ENCODE measurements around the gene LGR6. TPM values are rescaled to one million over a fixed set of nuclear protein-coding genes. Genes with fewer than 3 reads are reported as not detected.
"Not testable (repeated sequence)": the region's sequence is repeated elsewhere in the genome, so short reads cannot be mapped to it uniquely, and the experiment has no call there.

Gene LGR6
- total RNA-seq, 1 experiment from 2014 or later: 0.56 TPM

- Mint-ChIP-seq H3K9me3 (ENCODE audit: unreplicated experiment) (no peaks in the 10 kb centered on the region), H3K27ac (ENCODE audit: low read depth, unreplicated experiment) (no peak overlapping the region), H3K4me3 (ENCODE audit: unreplicated experiment) (no peak overlapping the region), H3K4me1 (ENCODE audit: insufficient read depth, unreplicated experiment) (peaks cover 31% of the 10 kb centered on the region), H3K36me3 (ENCODE audit: insufficient read depth, unreplicated experiment) (no peaks in the 10 kb centered on the region), H3K27me3 (ENCODE audit: insufficient read depth, unreplicated experiment) (no peaks in the 10 kb centered on the region)
- BruUV-seq (replicated peaks): no TSS peak
- ChIA-PET CTCF (interaction anchor here (0.6 to 2.3 kb wide), 2 partner anchors 9 to 162 kb away, joined by 6 to 10 read pairs; partner anchors contain the start of gene UBE2T), POLR2A (interaction anchor here (0.5 to 0.9 kb wide), 2 partner anchors 14 to 613 kb away, joined by 3 read pairs; no protein-coding TSS in a partner anchor)
- intact Hi-C loops (cut with micrococcal nuclease): no loop called here
- DNase-seq (ENCODE audit: unreplicated experiment): no peak
- TF ChIP-seq CTCF (IDR thresholded peaks at IDR 0.05; ENCODE audit: unreplicated experiment): no peak
Measured at GRCh38 chr1:202351725-202352124, 158.1 kb downstream of the LGR6 start.

GRCh38 chr1:202352583-202353197 lies 159.1 kb downstream of the LGR6 start:
- H3K27me3 Mint-ChIP-seq (ENCODE audit: insufficient read depth, unreplicated experiment); H3K27ac Mint-ChIP-seq (ENCODE audit: low read depth, unreplicated experiment); H3K36me3 Mint-ChIP-seq (ENCODE audit: insufficient read depth, unreplicated experiment); H3K4me3 Mint-ChIP-seq (ENCODE audit: unreplicated experiment); H3K9me3 Mint-ChIP-seq (ENCODE audit: unreplicated experiment); intact Hi-C loops (cut with micrococcal nuclease); BruUV-seq (replicated peaks); DNase-seq (ENCODE audit: unreplicated experiment): not testable (repeated sequence)
- H3K4me1 Mint-ChIP-seq (ENCODE audit: insufficient read depth, unreplicated experiment): peaks cover 30% of the 10 kb centered on the region
- ChIA-PET CTCF (interaction anchor here (0.6 to 2.2 kb wide), 3 partner anchors 8 to 931 kb away, joined by 3 to 7 read pairs (median 5); no protein-coding TSS in a partner anchor), POLR2A (interaction anchor here (0.7 to 1.9 kb wide), 3 partner anchors 10 to 87 kb away, joined by 3 to 9 read pairs (median 4); partner anchors contain the start of gene UBE2T)

GRCh38 chr1:202355944-202356553 lies 162.4 kb downstream of the LGR6 start:
- POLR2A ChIA-PET: interaction anchor here (0.7 to 0.8 kb wide), 2 partner anchors 9 to 14 kb away, joined by 3 to 4 read pairs; partner anchors contain the start of gene UBE2T

GRCh38 chr1:202357506-202357905 lies 163.9 kb downstream of the LGR6 start:
- BruUV-seq (replicated peaks): no TSS peak
- DNase-seq (ENCODE audit: unreplicated experiment): no peak
- H3K36me3 Mint-ChIP-seq (ENCODE audit: insufficient read depth, unreplicated experiment): no peaks in the 10 kb centered on the region
- H3K9me3 Mint-ChIP-seq (ENCODE audit: unreplicated experiment): no peaks in the 10 kb centered on the region
- H3K4me3 Mint-ChIP-seq (ENCODE audit: unreplicated experiment): no peak overlapping the region
- peaks cover 12% of the 10 kb centered on the region for H3K4me1 Mint-ChIP-seq (ENCODE audit: insufficient read depth, unreplicated experiment)
- H3K27me3 Mint-ChIP-seq (ENCODE audit: insufficient read depth, unreplicated experiment): no peaks in the 10 kb centered on the region
- CTCF ChIA-PET: interaction anchor here (0.6 kb wide), 1 partner anchor 244 kb away, joined by 3 read pairs; no protein-coding TSS in a partner anchor
- TF ChIP-seq CTCF (IDR thresholded peaks at IDR 0.05; ENCODE audit: unreplicated experiment): no peak
- POLR2A ChIA-PET: interaction anchor here (0.6 kb wide), 1 partner anchor 119 kb away, joined by 3 read pairs; no protein-coding TSS in a partner anchor
- intact Hi-C loops (cut with micrococcal nuclease): no loop called here
- no peak overlapping the region for H3K27ac Mint-ChIP-seq (ENCODE audit: low read depth, unreplicated experiment)

More at GRCh38 chr1:202355944-202356553, 162.4 kb downstream of the LGR6 start:
- intact Hi-C loops (cut with micrococcal nuclease): no loop called here
- no peak for DNase-seq (ENCODE audit: unreplicated experiment)
- no peak overlapping the region for H3K4me3 Mint-ChIP-seq (ENCODE audit: unreplicated experiment)
- no peaks in the 10 kb centered on the region for H3K27me3 Mint-ChIP-seq (ENCODE audit: insufficient read depth, unreplicated experiment)
- CTCF ChIA-PET: interaction anchor here (0.7 to 1.2 kb wide), 4 partner anchors 53 to 474 kb away, joined by 3 to 4 read pairs (median 3); no protein-coding TSS in a partner anchor
- no peaks in the 10 kb centered on the region for H3K9me3 Mint-ChIP-seq (ENCODE audit: unreplicated experiment)
- no peak for TF ChIP-seq CTCF (IDR thresholded peaks at IDR 0.05; ENCODE audit: unreplicated experiment)
- BruUV-seq (replicated peaks): no TSS peak
- peaks cover 12% of the 10 kb centered on the region for H3K4me1 Mint-ChIP-seq (ENCODE audit: insufficient read depth, unreplicated experiment)
- no peaks in the 10 kb centered on the region for H3K36me3 Mint-ChIP-seq (ENCODE audit: insufficient read depth, unreplicated experiment)
- no peak overlapping the region for H3K27ac Mint-ChIP-seq (ENCODE audit: low read depth, unreplicated experiment)

Data from MCF 10A (cell line).